HG02623 (cell line): Measurements from ENCODE around the gene SESTD1.

Experiments used
- ATAC-seq: cut with Tn5 transposase; IDR thresholded peaks from one replicate; pipeline ENCODE4 v1.9.1; 2021; ENCODE audit warnings: moderate library complexity; ENCODE audit not compliant: unreplicated experiment

Gene SESTD1

GRCh38 chr2:179193759-179194394, 70.8 kb downstream of the SESTD1 start:
- ATAC-seq: no peak

GRCh38 chr2:179191110-179191509, 73.5 kb downstream of the SESTD1 start:
- no peak for ATAC-seq

- no peak for ATAC-seq
These were observed 78.5 kb downstream of the SESTD1 start for GRCh38 chr2:179186126-179186525.

GRCh38 chr2:179184610-179185009, 80.0 kb downstream of the SESTD1 start:
- no peak for ATAC-seq

- peak; percentile 69 for ATAC-seq
These were observed 83.6 kb downstream of the SESTD1 start for GRCh38 chr2:179181002-179181401.

GRCh38 chr2:179180242-179180641, 84.4 kb downstream of the SESTD1 start:
- ATAC-seq: no peak

GRCh38 chr2:179179719-179180118, 84.9 kb downstream of the SESTD1 start:
- no peak for ATAC-seq

- ATAC-seq: no peak
These were observed 86.9 kb downstream of the SESTD1 start for GRCh38 chr2:179177694-179178093.

- no peak for ATAC-seq
These were observed 90.4 kb downstream of the SESTD1 start for GRCh38 chr2:179174240-179174639.

GRCh38 chr2:179172894-179173293, 91.7 kb downstream of the SESTD1 start:
- no peak for ATAC-seq

- ATAC-seq: no peak
These were observed 93.3 kb downstream of the SESTD1 start for GRCh38 chr2:179171371-179171770.

- no peak for ATAC-seq
These were observed 93.7 kb downstream of the SESTD1 start for GRCh38 chr2:179170901-179171300.

- no peak for ATAC-seq
These were observed 99.2 kb downstream of the SESTD1 start for GRCh38 chr2:179165356-179166000.

GRCh38 chr2:179141206-179141605, 123.4 kb downstream of the SESTD1 start:
- no peak for ATAC-seq

- no peak for ATAC-seq
These were observed 124.1 kb downstream of the SESTD1 start for GRCh38 chr2:179140571-179140970.

GRCh38 chr2:179139506-179139905, 125.1 kb downstream of the SESTD1 start:
- no peak for ATAC-seq

GRCh38 chr2:179137200-179137759, 127.4 kb downstream of the SESTD1 start:
- ATAC-seq: no peak

GRCh38 chr2:179133016-179133415, 131.6 kb downstream of the SESTD1 start:
- no peak for ATAC-seq

GRCh38 chr2:179132076-179132475, 132.6 kb downstream of the SESTD1 start:
- ATAC-seq: no peak

- ATAC-seq: no peak
These were observed 134.1 kb downstream of the SESTD1 start for GRCh38 chr2:179130560-179130959.

GRCh38 chr2:179129574-179130238, 134.9 kb downstream of the SESTD1 start:
- no peak for ATAC-seq

GRCh38 chr2:179125404-179125803, 139.2 kb downstream of the SESTD1 start:
- ATAC-seq: no peak
